ENCODE results near the gene PPIP5K2.

The PPIP5K2 gene

GRCh38 chr5:103243665-103244064, 123.6 kb downstream of the PPIP5K2 start:
- Histone ChIP-seq H3K14ac (ENCODE audit: low read length) (no peak overlapping the region), H2BK5ac (ENCODE audit: low read length) (no peak overlapping the region), H2BK12ac (ENCODE audit: low read length) (no peak overlapping the region), H3K4me3 (ENCODE audit: low read length in 2 of 2) (no peak overlapping the region), H3K9me3 (replicated peaks in 1 of 2; ENCODE audit: control insufficient read depth in 2 of 2, insufficient read depth in 1 of 2, low read depth in 1 of 2, low read length in 2 of 2) (no peaks in the 10 kb centered on the region), H3K4me1 (ENCODE audit: control insufficient read depth in 2 of 2, insufficient read depth in 1 of 2, low read depth in 1 of 2, low read length in 2 of 2) (peaks cover 0 to 2% of the 10 kb centered on the region in 2 donors), H3K79me1 (ENCODE audit: low read depth, low read length) (no peaks in the 10 kb centered on the region), H2BK120ac (ENCODE audit: low read depth, low read length) (no peak overlapping the region), H3K9ac (ENCODE audit: low read depth, low read length, poor library complexity) (no peak overlapping the region), H2AFZ (ENCODE audit: low read length) (peak overlapping the region; percentile 62), H3K4ac (ENCODE audit: low read length) (no peak overlapping the region), H3K36me3 (replicated peaks in 1 of 2; ENCODE audit: control insufficient read depth in 2 of 2, insufficient read depth in 2 of 2, low read length in 2 of 2) (no peaks in the 10 kb centered on the region), H3K27me3 (ENCODE audit: control insufficient read depth in 3 of 3, insufficient read depth in 3 of 3, low read depth in 1 of 3, low read length in 3 of 3) (no peaks in the 10 kb centered on the region), H2BK15ac (ENCODE audit: low read length) (no peak overlapping the region), H4K8ac (ENCODE audit: low read depth, low read length) (no peak overlapping the region), H3K27ac (replicated peaks; ENCODE audit: low read length) (no peak overlapping the region), H3K23ac (ENCODE audit: low read depth, low read length, poor library complexity) (no peak overlapping the region), H3K4me2 (ENCODE audit: insufficient read depth, low read length, poor library complexity, severe bottlenecking) (no peak overlapping the region), H4K91ac (ENCODE audit: low read depth, low read length, poor library complexity) (no peak overlapping the region), H2AK5ac (ENCODE audit: low read depth, low read length) (no peak overlapping the region), H3K18ac (ENCODE audit: low read length) (no peak overlapping the region)
- DNase-seq (ENCODE audit: low spot score), result no peak
- no CpG with 5 or more reads among the region's 2 CpGs for WGBS, 2 donors (ENCODE audit: extremely low coverage in 2 of 2, insufficient read length in 2 of 2, insufficient replicate concordance in 1 of 2)

- H2AFZ ChIP-seq (ENCODE audit: low read length), result peak overlapping the region; percentile 62
- no peak overlapping the region for H3K23ac ChIP-seq (ENCODE audit: low read depth, low read length, poor library complexity)
- DNase-seq (ENCODE audit: low spot score), result no peak
Observed at GRCh38 chr5:103244398-103244797, 124.3 kb downstream of the PPIP5K2 start.

GRCh38 chr5:103245761-103246160, 125.7 kb downstream of the PPIP5K2 start:
- H3K23ac ChIP-seq (ENCODE audit: low read depth, low read length, poor library complexity), result no peak overlapping the region
- no peak overlapping the region for H2BK120ac ChIP-seq (ENCODE audit: low read depth, low read length)
- H4K8ac ChIP-seq (ENCODE audit: low read depth, low read length), result no peak overlapping the region
- H3K4ac ChIP-seq (ENCODE audit: low read length), result no peak overlapping the region
- no peak overlapping the region for H2BK5ac ChIP-seq (ENCODE audit: low read length)
- no CpG with 5 or more reads among the region's 4 CpGs for WGBS, 2 donors (ENCODE audit: extremely low coverage in 2 of 2, insufficient read length in 2 of 2, insufficient replicate concordance in 1 of 2)
- H3K27me3 ChIP-seq (ENCODE audit: control insufficient read depth in 3 of 3, insufficient read depth in 3 of 3, low read depth in 1 of 3, low read length in 3 of 3), result no peaks in the 10 kb centered on the region
- H3K18ac ChIP-seq (ENCODE audit: low read length), result no peak overlapping the region
- no peaks in the 10 kb centered on the region for H3K79me1 ChIP-seq (ENCODE audit: low read depth, low read length)
- no peak overlapping the region for H3K27ac ChIP-seq (replicated peaks; ENCODE audit: low read length)
- no peak for DNase-seq (ENCODE audit: low spot score)
- H3K9ac ChIP-seq (ENCODE audit: low read depth, low read length, poor library complexity), result no peak overlapping the region
- H2BK15ac ChIP-seq (ENCODE audit: low read length), result no peak overlapping the region
- H4K91ac ChIP-seq (ENCODE audit: low read depth, low read length, poor library complexity), result no peak overlapping the region
- H3K36me3 ChIP-seq (replicated peaks in 1 of 2; ENCODE audit: control insufficient read depth in 2 of 2, insufficient read depth in 2 of 2, low read length in 2 of 2), result no peaks in the 10 kb centered on the region
- no peak overlapping the region for H3K14ac ChIP-seq (ENCODE audit: low read length)
- no peak overlapping the region for H2AFZ ChIP-seq (ENCODE audit: low read length)
- no peaks in the 10 kb centered on the region for H3K9me3 ChIP-seq (replicated peaks in 1 of 2; ENCODE audit: control insufficient read depth in 2 of 2, insufficient read depth in 1 of 2, low read depth in 1 of 2, low read length in 2 of 2)
- no peak overlapping the region for H3K4me2 ChIP-seq (ENCODE audit: insufficient read depth, low read length, poor library complexity, severe bottlenecking)
- peaks cover 0 to 2% of the 10 kb centered on the region in 2 donors for H3K4me1 ChIP-seq (ENCODE audit: control insufficient read depth in 2 of 2, insufficient read depth in 1 of 2, low read depth in 1 of 2, low read length in 2 of 2)
- H2BK12ac ChIP-seq (ENCODE audit: low read length), result no peak overlapping the region
- no peak overlapping the region for H3K4me3 ChIP-seq (ENCODE audit: low read length in 2 of 2)
- no peak overlapping the region for H2AK5ac ChIP-seq (ENCODE audit: low read depth, low read length)

More at GRCh38 chr5:103244398-103244797, 124.3 kb downstream of the PPIP5K2 start:
- no peak overlapping the region for H4K8ac ChIP-seq (ENCODE audit: low read depth, low read length)
- H3K18ac ChIP-seq (ENCODE audit: low read length), result no peak overlapping the region
- H3K36me3 ChIP-seq (replicated peaks in 1 of 2; ENCODE audit: control insufficient read depth in 2 of 2, insufficient read depth in 2 of 2, low read length in 2 of 2), result no peaks in the 10 kb centered on the region
- no peak overlapping the region for H3K4ac ChIP-seq (ENCODE audit: low read length)
- H3K4me1 ChIP-seq (ENCODE audit: control insufficient read depth in 2 of 2, insufficient read depth in 1 of 2, low read depth in 1 of 2, low read length in 2 of 2), result peaks cover 0 to 2% of the 10 kb centered on the region in 2 donors
- H3K27me3 ChIP-seq (ENCODE audit: control insufficient read depth in 3 of 3, insufficient read depth in 3 of 3, low read depth in 1 of 3, low read length in 3 of 3), result no peaks in the 10 kb centered on the region
- H4K91ac ChIP-seq (ENCODE audit: low read depth, low read length, poor library complexity), result no peak overlapping the region
- no peak overlapping the region for H3K4me2 ChIP-seq (ENCODE audit: insufficient read depth, low read length, poor library complexity, severe bottlenecking)
- no peak overlapping the region for H3K27ac ChIP-seq (replicated peaks; ENCODE audit: low read length)
- no peak overlapping the region for H2BK120ac ChIP-seq (ENCODE audit: low read depth, low read length)
- H3K14ac ChIP-seq (ENCODE audit: low read length), result no peak overlapping the region
- no peak overlapping the region for H2BK12ac ChIP-seq (ENCODE audit: low read length)
- H3K4me3 ChIP-seq (ENCODE audit: low read length in 2 of 2), result no peak overlapping the region
- H3K9ac ChIP-seq (ENCODE audit: low read depth, low read length, poor library complexity), result no peak overlapping the region
- no peak overlapping the region for H2BK5ac ChIP-seq (ENCODE audit: low read length)
- H2BK15ac ChIP-seq (ENCODE audit: low read length), result no peak overlapping the region
- no peaks in the 10 kb centered on the region for H3K9me3 ChIP-seq (replicated peaks in 1 of 2; ENCODE audit: control insufficient read depth in 2 of 2, insufficient read depth in 1 of 2, low read depth in 1 of 2, low read length in 2 of 2)
- no peaks in the 10 kb centered on the region for H3K79me1 ChIP-seq (ENCODE audit: low read depth, low read length)
- no peak overlapping the region for H2AK5ac ChIP-seq (ENCODE audit: low read depth, low read length)

GRCh38 chr5:103247118-103247517, 127.0 kb downstream of the PPIP5K2 start:
- H4K8ac ChIP-seq (ENCODE audit: low read depth, low read length), result no peak overlapping the region
- H3K4me2 ChIP-seq (ENCODE audit: insufficient read depth, low read length, poor library complexity, severe bottlenecking), result no peak overlapping the region
- no peak overlapping the region for H2AK5ac ChIP-seq (ENCODE audit: low read depth, low read length)
- H3K4ac ChIP-seq (ENCODE audit: low read length), result no peak overlapping the region
- no peaks in the 10 kb centered on the region for H3K9me3 ChIP-seq (replicated peaks in 1 of 2; ENCODE audit: control insufficient read depth in 2 of 2, insufficient read depth in 1 of 2, low read depth in 1 of 2, low read length in 2 of 2)
- H3K27ac ChIP-seq (replicated peaks; ENCODE audit: low read length), result no peak overlapping the region
- H2AFZ ChIP-seq (ENCODE audit: low read length), result no peak overlapping the region
- no peak for DNase-seq (ENCODE audit: low spot score)
- H3K4me1 ChIP-seq (ENCODE audit: control insufficient read depth in 2 of 2, insufficient read depth in 1 of 2, low read depth in 1 of 2, low read length in 2 of 2), result peaks cover 0 to 2% of the 10 kb centered on the region in 2 donors
- H2BK12ac ChIP-seq (ENCODE audit: low read length), result no peak overlapping the region
- no peak overlapping the region for H3K23ac ChIP-seq (ENCODE audit: low read depth, low read length, poor library complexity)
- no peaks in the 10 kb centered on the region for H3K36me3 ChIP-seq (replicated peaks in 1 of 2; ENCODE audit: control insufficient read depth in 2 of 2, insufficient read depth in 2 of 2, low read length in 2 of 2)
- H2BK15ac ChIP-seq (ENCODE audit: low read length), result no peak overlapping the region
- no peak overlapping the region for H2BK120ac ChIP-seq (ENCODE audit: low read depth, low read length)
- H3K18ac ChIP-seq (ENCODE audit: low read length), result no peak overlapping the region
- no peaks in the 10 kb centered on the region for H3K79me1 ChIP-seq (ENCODE audit: low read depth, low read length)
- no CpG with 5 or more reads among the region's 1 CpG for WGBS, 2 donors (ENCODE audit: extremely low coverage in 2 of 2, insufficient read length in 2 of 2, insufficient replicate concordance in 1 of 2)
- H3K14ac ChIP-seq (ENCODE audit: low read length), result no peak overlapping the region
- no peak overlapping the region for H4K91ac ChIP-seq (ENCODE audit: low read depth, low read length, poor library complexity)
- no peak overlapping the region for H3K9ac ChIP-seq (ENCODE audit: low read depth, low read length, poor library complexity)
- H3K27me3 ChIP-seq (ENCODE audit: control insufficient read depth in 3 of 3, insufficient read depth in 3 of 3, low read depth in 1 of 3, low read length in 3 of 3), result no peaks in the 10 kb centered on the region
- no peak overlapping the region for H3K4me3 ChIP-seq (ENCODE audit: low read length in 2 of 2)
- no peak overlapping the region for H2BK5ac ChIP-seq (ENCODE audit: low read length)

All from neuronal stem cell (in vitro differentiated cells).